Ishikawa (cell line): ENCODE measurements around the gene NDST3.

Experiments
- CREB1 ChIP-seq: IDR thresholded peaks from 2 replicates; pipeline ENCODE4 v1.6.1; 2012; ENCODE audit warnings: low read depth
- EP300 ChIP-seq: IDR thresholded peaks from 2 replicates; pipeline ENCODE4 v1.6.1; 2012; ENCODE audit warnings: borderline replicate concordance
- NFIC ChIP-seq: IDR thresholded peaks from 2 replicates; pipeline ENCODE4 v1.6.1; 2012
- RAD21 ChIP-seq: IDR thresholded peaks from 2 replicates; pipeline ENCODE4 v1.6.1; 2012; ENCODE audit warnings: low read depth
- TAF1 ChIP-seq: IDR thresholded peaks from 2 replicates; pipeline ENCODE4 v1.6.1; 2012; ENCODE audit warnings: low read depth, mild to moderate bottlenecking
- TEAD4 ChIP-seq: IDR thresholded peaks from 2 replicates; pipeline ENCODE4 v1.6.1; 2012
- YY1 ChIP-seq: IDR thresholded peaks from 2 replicates; pipeline ENCODE4 v1.6.1; 2012; ENCODE audit warnings: low read depth
- TF ChIP-seq, protein P1 (sequence below): IDR thresholded peaks from 2 replicates; pipeline ENCODE4 v1.6.1; 2012

DNA sequence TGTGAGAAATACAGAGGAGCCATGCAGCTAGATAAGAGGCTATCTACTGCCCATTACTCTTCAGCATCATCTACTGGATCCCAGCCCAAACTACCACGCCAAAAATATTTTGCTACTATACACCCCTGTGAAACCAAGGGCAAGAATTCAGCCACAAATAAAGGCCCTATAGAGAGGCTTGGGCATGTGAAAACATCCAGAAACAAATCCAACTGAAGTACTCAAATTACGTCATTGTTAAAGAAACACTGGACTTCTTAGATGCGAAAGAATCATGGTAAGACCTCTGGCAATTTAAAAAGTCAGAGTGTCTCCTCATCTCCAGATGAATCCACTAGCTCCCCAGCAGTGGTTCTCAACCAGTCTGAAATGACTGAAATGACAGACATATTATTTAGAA lies 12.8 kb downstream of the NDST3 start:
- TF ChIP-seq NFIC (no peak), TEAD4 (no peak), TAF1 (no peak), RAD21 (no peak), EP300 (no peak), YY1 (no peak), CREB1 (no peak)
- TF ChIP-seq, protein P1, sequence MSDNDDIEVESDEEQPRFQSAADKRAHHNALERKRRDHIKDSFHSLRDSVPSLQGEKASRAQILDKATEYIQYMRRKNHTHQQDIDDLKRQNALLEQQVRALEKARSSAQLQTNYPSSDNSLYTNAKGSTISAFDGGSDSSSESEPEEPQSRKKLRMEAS, result no peak
